Peyer's patch (tissue), 4 donors: ENCODE measurements around the gene CYP27A1.

Source experiments
- CTCF ChIP-seq, 6 experiments: fragments of 450-650 bp in 4 of 6; fragments of 200-600 bp in 2 of 6; sonication (generic) in 1 of 6; IDR thresholded peaks; one replicate each; pipeline ENCODE4 v1.5.1; 2017 to 2019; ENCODE audit warnings: antibody characterized with exemption in 6 of 6, mild to moderate bottlenecking in 3 of 6, moderate library complexity in 1 of 6
- POLR2A ChIP-seq, 2 donors: fragments of 450-650 bp; IDR thresholded peaks; one replicate each; pipeline ENCODE4 v1.5.1; 2017; ENCODE audit warnings: antibody characterized with exemption in 2 of 2, mild to moderate bottlenecking in 2 of 2, moderate library complexity in 2 of 2

- TF ChIP-seq CTCF (IDR thresholded peaks at IDR 0.05) = no peak
- no peak for TF ChIP-seq POLR2A (IDR thresholded peaks at IDR 0.05)
Measured at GRCh38 chr2:218834685-218835084, 52.7 kb downstream of the CYP27A1 start.
